ENCODE measurements around the gene TSPAN9. TPM values are rescaled to one million over a fixed set of nuclear protein-coding genes. Genes with fewer than 3 reads are reported as not detected.

The TSPAN9 gene
- total RNA-seq, 1 experiment from 2014 or later: 7.7 TPM

DNA sequence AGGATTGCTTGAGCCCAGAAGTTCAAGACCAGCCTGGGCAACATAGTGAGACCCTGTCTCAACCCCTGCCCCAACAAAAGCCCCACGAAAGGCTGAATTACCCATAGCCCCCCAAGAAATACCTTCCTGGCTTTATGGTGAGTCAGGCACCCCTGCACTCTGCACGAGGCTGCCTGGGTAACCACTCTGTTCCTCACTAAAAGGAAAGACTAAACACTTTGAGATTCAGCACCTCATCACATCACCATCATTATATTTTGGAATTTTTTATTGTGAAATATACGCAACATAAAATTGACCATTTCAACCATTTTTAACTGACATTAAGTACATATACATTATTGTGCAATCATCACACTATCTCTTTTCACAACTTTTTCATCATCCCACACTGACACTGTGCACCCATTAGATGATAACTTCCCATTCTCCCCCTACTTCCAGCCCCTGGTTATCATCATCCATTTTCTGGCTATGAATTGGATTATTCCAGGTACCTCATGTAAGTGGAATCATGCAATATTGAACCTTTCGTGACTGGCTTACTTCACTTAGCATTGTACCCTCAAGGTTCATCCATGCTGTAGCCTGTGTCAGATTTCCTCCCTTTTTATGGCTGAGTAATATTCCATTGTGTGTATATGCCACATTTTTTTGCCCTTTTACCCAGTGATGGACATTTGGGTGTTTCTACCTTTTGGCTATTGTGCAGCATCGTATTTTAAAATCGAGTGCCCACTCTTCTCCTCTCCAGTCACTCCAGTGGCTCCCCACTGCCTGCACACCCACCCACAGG lies 51.5 kb downstream of the TSPAN9 start:
- H3K9me3 ChIP-seq (ENCODE audit: control insufficient read depth, insufficient read depth, low read depth, low read length): no peaks in the 10 kb centered on the region
- no peaks in the 10 kb centered on the region for H3K27me3 ChIP-seq (ENCODE audit: control insufficient read depth, insufficient read depth, low read length)
- H3K4me1 ChIP-seq (ENCODE audit: control insufficient read depth, insufficient read depth, low read length): no peaks in the 10 kb centered on the region
- no peak overlapping the region for H3K4me3 ChIP-seq (ENCODE audit: low read depth in 2 of 2, low read length in 2 of 2)
- no peak for DNase-seq (ENCODE audit: low read depth, low spot score)
- no TSS peak for BruUV-seq (replicated peaks)
- intact Hi-C loops (cut with micrococcal nuclease; ENCODE audit: unreplicated experiment): no loop called here
- POLR2A ChIA-PET: no interaction called here
- H3K27ac ChIP-seq (ENCODE audit: low read length): no peak overlapping the region
- no peaks in the 10 kb centered on the region for H3K36me3 ChIP-seq (ENCODE audit: control insufficient read depth, insufficient read depth, low read length)
- in situ Hi-C loops (cut with HindIII; ENCODE audit: low pct_unique_long_range_greater_than_20kb, low sequenced_read_pairs): no loop called here
- CTCF ChIA-PET: no interaction called here
- TF ChIP-seq, protein P1, sequence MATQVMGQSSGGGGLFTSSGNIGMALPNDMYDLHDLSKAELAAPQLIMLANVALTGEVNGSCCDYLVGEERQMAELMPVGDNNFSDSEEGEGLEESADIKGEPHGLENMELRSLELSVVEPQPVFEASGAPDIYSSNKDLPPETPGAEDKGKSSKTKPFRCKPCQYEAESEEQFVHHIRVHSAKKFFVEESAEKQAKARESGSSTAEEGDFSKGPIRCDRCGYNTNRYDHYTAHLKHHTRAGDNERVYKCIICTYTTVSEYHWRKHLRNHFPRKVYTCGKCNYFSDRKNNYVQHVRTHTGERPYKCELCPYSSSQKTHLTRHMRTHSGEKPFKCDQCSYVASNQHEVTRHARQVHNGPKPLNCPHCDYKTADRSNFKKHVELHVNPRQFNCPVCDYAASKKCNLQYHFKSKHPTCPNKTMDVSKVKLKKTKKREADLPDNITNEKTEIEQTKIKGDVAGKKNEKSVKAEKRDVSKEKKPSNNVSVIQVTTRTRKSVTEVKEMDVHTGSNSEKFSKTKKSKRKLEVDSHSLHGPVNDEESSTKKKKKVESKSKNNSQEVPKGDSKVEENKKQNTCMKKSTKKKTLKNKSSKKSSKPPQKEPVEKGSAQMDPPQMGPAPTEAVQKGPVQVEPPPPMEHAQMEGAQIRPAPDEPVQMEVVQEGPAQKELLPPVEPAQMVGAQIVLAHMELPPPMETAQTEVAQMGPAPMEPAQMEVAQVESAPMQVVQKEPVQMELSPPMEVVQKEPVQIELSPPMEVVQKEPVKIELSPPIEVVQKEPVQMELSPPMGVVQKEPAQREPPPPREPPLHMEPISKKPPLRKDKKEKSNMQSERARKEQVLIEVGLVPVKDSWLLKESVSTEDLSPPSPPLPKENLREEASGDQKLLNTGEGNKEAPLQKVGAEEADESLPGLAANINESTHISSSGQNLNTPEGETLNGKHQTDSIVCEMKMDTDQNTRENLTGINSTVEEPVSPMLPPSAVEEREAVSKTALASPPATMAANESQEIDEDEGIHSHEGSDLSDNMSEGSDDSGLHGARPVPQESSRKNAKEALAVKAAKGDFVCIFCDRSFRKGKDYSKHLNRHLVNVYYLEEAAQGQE (IDR thresholded peaks at IDR 0.05; ENCODE audit: insufficient read depth in 1 of 2, low read depth in 2 of 2, low read length in 1 of 2): no peak
- no peak for TF ChIP-seq SIN3A (IDR thresholded peaks at IDR 0.05; ENCODE audit: borderline replicate concordance, insufficient read depth, low read depth, low read length)
- TF ChIP-seq POLR2AphosphoS5 (IDR thresholded peaks at IDR 0.05; ENCODE audit: low read depth, low read length): no peak
- no peak for TF ChIP-seq TCF7L2 (IDR thresholded peaks at IDR 0.05; ENCODE audit: low read depth, low read length)
- TF ChIP-seq, protein P2, sequence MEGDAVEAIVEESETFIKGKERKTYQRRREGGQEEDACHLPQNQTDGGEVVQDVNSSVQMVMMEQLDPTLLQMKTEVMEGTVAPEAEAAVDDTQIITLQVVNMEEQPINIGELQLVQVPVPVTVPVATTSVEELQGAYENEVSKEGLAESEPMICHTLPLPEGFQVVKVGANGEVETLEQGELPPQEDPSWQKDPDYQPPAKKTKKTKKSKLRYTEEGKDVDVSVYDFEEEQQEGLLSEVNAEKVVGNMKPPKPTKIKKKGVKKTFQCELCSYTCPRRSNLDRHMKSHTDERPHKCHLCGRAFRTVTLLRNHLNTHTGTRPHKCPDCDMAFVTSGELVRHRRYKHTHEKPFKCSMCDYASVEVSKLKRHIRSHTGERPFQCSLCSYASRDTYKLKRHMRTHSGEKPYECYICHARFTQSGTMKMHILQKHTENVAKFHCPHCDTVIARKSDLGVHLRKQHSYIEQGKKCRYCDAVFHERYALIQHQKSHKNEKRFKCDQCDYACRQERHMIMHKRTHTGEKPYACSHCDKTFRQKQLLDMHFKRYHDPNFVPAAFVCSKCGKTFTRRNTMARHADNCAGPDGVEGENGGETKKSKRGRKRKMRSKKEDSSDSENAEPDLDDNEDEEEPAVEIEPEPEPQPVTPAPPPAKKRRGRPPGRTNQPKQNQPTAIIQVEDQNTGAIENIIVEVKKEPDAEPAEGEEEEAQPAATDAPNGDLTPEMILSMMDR (IDR thresholded peaks at IDR 0.05): no peak
- no peak for ATAC-seq

DNA sequence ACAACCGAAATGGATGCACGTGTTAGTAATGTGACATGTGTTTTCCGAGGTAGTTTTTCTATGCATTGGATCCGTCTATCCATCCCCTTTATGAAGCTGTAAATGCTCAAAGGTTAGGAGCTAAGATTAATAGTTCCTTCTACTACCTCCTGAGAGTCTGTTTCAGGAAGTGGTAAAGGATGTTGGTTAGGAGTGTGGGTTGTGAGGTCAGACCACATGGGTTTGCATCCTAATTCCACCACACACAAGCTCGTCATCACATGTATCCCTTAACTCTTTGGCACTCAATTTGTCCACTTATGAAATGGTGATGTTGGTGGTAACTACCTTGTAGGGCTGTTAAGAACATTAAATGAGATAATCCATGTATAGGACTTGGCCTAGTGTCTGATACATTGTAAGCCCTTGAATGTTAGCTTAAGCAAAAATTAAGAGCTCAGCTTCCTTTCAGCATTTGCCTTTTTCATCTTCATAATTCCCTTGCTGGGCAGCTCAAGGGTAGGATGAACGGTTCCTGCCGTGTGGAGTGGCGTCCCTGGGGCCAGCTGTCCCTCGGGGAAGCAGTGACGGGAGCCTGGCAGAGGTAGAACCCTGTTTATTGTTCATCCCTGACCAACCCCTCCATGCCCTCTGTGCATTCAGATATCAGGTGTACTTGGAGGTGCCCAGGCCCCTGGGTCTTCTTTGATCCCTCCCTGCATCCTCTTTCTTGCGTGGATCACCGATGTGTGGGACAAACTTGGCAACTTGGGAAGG lies 52.3 kb downstream of the TSPAN9 start:
- Histone ChIP-seq H3K4me1 (ENCODE audit: control insufficient read depth, insufficient read depth, low read length) (no peaks in the 10 kb centered on the region), H3K9me3 (ENCODE audit: control insufficient read depth, insufficient read depth, low read depth, low read length) (no peaks in the 10 kb centered on the region), H3K27me3 (ENCODE audit: control insufficient read depth, insufficient read depth, low read length) (no peaks in the 10 kb centered on the region), H3K4me3 (ENCODE audit: low read depth in 2 of 2, low read length in 2 of 2) (no peak overlapping the region), H3K27ac (ENCODE audit: low read length) (no peak overlapping the region), H3K36me3 (ENCODE audit: control insufficient read depth, insufficient read depth, low read length) (no peaks in the 10 kb centered on the region)
- BruUV-seq (replicated peaks): no TSS peak
- CTCF ChIA-PET: no interaction called here
- intact Hi-C loops (cut with micrococcal nuclease; ENCODE audit: unreplicated experiment) (no loop called here), in situ Hi-C loops (cut with HindIII; ENCODE audit: low pct_unique_long_range_greater_than_20kb, low sequenced_read_pairs) (no loop called here)
- no peak for DNase-seq (ENCODE audit: low read depth, low spot score)
- TF ChIP-seq, protein P1 (IDR thresholded peaks at IDR 0.05; ENCODE audit: insufficient read depth in 1 of 2, low read depth in 2 of 2, low read length in 1 of 2): no peak
- TF ChIP-seq, protein P2 (IDR thresholded peaks at IDR 0.05): no peak
- TF ChIP-seq POLR2AphosphoS5 (IDR thresholded peaks at IDR 0.05; ENCODE audit: low read depth, low read length) (no peak), SIN3A (IDR thresholded peaks at IDR 0.05; ENCODE audit: borderline replicate concordance, insufficient read depth, low read depth, low read length) (no peak), TCF7L2 (IDR thresholded peaks at IDR 0.05; ENCODE audit: low read depth, low read length) (no peak)
- no peak for ATAC-seq
- POLR2A ChIA-PET: no interaction called here
